ENCODE data around the gene APBA3.

The APBA3 gene

DNA sequence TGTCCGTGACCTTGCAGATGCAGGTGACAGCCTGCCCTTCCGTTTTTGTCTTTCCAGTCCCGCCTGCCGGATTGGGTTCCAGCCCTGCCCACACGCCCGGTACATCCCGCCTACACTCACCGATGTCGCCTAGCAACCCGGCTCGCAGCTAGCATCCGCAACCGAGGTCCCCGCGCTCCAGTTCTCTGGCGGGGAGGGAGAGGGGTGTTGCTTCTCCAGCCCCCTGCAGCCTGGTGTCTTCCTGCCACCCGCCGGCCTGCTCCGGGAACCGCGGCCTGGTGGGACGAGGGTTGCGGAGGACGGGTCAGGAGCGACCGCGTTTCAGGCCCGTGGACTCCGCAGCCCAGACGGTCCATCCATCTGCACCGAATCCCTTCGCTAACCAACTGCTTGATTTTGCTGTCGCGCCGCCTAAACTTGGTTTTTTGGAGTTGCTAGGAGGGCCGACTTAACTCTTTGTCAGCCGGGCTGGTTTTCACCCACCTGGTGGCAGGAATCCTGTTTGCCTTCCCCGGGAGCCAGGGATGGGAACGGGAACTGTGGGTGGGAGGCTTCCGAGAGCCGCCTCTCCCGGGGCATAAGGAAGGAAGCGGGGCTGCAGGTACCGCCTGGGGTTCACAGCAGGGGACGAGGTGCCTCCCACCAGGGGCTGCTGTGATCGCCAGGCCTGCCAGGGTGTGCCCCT is 40.1 kb upstream of the APBA3 start:
- ATAC-seq, result peak; percentile 70
- TF ChIP-seq ZC3H10 (CRISPR knock-in tag; IDR thresholded peaks at IDR 0.05) (no peak), PPARA (CRISPR knock-in tag; IDR thresholded peaks at IDR 0.05; ENCODE audit: borderline replicate concordance) (no peak), BACH2 (CRISPR knock-in tag; IDR thresholded peaks at IDR 0.05; ENCODE audit: borderline replicate concordance) (no peak), GLIS3 (CRISPR knock-in tag; IDR thresholded peaks at IDR 0.05) (no peak), ESRRG (CRISPR knock-in tag; IDR thresholded peaks at IDR 0.05) (no peak), ZNF565 (CRISPR knock-in tag; conservative IDR thresholded peaks at IDR 0.05; ENCODE audit: low read depth) (no peak), TCF4 (CRISPR knock-in tag; IDR thresholded peaks at IDR 0.05; ENCODE audit: borderline replicate concordance) (no peak), ISL1 (CRISPR knock-in tag; IDR thresholded peaks at IDR 0.05) (no peak), CSDC2 (CRISPR knock-in tag; IDR thresholded peaks at IDR 0.05) (no peak), ZNF8 (CRISPR knock-in tag; IDR thresholded peaks at IDR 0.05) (no peak), ZNF70 (CRISPR knock-in tag; IDR thresholded peaks at IDR 0.05) (no peak), ZFP30 (CRISPR knock-in tag; IDR thresholded peaks at IDR 0.05) (no peak), ARNTL (CRISPR knock-in tag; IDR thresholded peaks at IDR 0.05; ENCODE audit: borderline replicate concordance, low read depth) (no peak)
- TF ChIP-seq, protein P1, sequence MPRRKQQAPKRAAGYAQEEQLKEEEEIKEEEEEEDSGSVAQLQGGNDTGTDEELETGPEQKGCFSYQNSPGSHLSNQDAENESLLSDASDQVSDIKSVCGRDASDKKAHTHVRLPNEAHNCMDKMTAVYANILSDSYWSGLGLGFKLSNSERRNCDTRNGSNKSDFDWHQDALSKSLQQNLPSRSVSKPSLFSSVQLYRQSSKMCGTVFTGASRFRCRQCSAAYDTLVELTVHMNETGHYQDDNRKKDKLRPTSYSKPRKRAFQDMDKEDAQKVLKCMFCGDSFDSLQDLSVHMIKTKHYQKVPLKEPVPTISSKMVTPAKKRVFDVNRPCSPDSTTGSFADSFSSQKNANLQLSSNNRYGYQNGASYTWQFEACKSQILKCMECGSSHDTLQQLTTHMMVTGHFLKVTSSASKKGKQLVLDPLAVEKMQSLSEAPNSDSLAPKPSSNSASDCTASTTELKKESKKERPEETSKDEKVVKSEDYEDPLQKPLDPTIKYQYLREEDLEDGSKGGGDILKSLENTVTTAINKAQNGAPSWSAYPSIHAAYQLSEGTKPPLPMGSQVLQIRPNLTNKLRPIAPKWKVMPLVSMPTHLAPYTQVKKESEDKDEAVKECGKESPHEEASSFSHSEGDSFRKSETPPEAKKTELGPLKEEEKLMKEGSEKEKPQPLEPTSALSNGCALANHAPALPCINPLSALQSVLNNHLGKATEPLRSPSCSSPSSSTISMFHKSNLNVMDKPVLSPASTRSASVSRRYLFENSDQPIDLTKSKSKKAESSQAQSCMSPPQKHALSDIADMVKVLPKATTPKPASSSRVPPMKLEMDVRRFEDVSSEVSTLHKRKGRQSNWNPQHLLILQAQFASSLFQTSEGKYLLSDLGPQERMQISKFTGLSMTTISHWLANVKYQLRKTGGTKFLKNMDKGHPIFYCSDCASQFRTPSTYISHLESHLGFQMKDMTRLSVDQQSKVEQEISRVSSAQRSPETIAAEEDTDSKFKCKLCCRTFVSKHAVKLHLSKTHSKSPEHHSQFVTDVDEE (CRISPR knock-in tag; IDR thresholded peaks at IDR 0.05), result no peak
- TF ChIP-seq, protein P2, sequence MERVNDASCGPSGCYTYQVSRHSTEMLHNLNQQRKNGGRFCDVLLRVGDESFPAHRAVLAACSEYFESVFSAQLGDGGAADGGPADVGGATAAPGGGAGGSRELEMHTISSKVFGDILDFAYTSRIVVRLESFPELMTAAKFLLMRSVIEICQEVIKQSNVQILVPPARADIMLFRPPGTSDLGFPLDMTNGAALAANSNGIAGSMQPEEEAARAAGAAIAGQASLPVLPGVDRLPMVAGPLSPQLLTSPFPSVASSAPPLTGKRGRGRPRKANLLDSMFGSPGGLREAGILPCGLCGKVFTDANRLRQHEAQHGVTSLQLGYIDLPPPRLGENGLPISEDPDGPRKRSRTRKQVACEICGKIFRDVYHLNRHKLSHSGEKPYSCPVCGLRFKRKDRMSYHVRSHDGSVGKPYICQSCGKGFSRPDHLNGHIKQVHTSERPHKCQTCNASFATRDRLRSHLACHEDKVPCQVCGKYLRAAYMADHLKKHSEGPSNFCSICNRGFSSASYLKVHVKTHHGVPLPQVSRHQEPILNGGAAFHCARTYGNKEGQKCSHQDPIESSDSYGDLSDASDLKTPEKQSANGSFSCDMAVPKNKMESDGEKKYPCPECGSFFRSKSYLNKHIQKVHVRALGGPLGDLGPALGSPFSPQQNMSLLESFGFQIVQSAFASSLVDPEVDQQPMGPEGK (CRISPR knock-in tag; IDR thresholded peaks at IDR 0.05; ENCODE audit: borderline replicate concordance), result no peak
- TF ChIP-seq, protein P3, sequence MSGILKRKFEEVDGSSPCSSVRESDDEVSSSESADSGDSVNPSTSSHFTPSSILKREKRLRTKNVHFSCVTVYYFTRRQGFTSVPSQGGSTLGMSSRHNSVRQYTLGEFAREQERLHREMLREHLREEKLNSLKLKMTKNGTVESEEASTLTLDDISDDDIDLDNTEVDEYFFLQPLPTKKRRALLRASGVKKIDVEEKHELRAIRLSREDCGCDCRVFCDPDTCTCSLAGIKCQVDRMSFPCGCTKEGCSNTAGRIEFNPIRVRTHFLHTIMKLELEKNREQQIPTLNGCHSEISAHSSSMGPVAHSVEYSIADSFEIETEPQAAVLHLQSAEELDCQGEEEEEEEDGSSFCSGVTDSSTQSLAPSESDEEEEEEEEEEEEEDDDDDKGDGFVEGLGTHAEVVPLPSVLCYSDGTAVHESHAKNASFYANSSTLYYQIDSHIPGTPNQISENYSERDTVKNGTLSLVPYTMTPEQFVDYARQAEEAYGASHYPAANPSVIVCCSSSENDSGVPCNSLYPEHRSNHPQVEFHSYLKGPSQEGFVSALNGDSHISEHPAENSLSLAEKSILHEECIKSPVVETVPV (CRISPR knock-in tag; IDR thresholded peaks at IDR 0.05), result no peak
- TF ChIP-seq, protein P4, sequence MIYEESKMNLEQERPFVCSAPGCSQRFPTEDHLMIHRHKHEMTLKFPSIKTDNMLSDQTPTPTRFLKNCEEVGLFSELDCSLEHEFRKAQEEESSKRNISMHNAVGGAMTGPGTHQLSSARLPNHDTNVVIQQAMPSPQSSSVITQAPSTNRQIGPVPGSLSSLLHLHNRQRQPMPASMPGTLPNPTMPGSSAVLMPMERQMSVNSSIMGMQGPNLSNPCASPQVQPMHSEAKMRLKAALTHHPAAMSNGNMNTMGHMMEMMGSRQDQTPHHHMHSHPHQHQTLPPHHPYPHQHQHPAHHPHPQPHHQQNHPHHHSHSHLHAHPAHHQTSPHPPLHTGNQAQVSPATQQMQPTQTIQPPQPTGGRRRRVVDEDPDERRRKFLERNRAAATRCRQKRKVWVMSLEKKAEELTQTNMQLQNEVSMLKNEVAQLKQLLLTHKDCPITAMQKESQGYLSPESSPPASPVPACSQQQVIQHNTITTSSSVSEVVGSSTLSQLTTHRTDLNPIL (CRISPR knock-in tag; IDR thresholded peaks at IDR 0.05; ENCODE audit: low read depth), result no peak

DNA sequence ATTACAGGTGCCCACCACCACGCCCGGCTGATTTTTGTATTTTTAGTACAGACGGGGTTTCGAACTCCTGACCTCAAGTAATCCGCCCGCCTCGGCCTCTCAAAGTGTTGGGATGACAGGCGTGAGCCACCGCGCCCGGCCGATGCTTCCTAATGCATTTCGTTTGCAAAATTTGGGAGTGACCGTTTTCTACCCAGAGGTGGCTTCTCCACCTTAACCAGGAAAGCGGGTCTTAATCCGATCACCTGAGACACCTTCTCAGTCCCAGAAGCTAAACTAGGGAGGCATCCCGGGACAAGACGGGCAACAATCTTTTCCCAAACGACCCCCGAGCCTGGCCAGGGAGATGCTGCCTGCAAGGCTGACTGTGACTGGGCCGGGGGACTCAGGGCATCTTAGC is 39.5 kb upstream of the APBA3 start:
- TF ChIP-seq SNAI2 (CRISPR knock-in tag; IDR thresholded peaks at IDR 0.05) (no peak), ZNF565 (CRISPR knock-in tag; conservative IDR thresholded peaks at IDR 0.05; ENCODE audit: low read depth) (no peak), ESRRG (CRISPR knock-in tag; IDR thresholded peaks at IDR 0.05) (no peak), OSR1 (CRISPR knock-in tag; IDR thresholded peaks at IDR 0.05) (no peak), BACH2 (CRISPR knock-in tag; IDR thresholded peaks at IDR 0.05; ENCODE audit: borderline replicate concordance) (no peak), ZFP3 (CRISPR knock-in tag; IDR thresholded peaks at IDR 0.05) (no peak), GLIS3 (CRISPR knock-in tag; IDR thresholded peaks at IDR 0.05) (no peak), ZFP30 (CRISPR knock-in tag; IDR thresholded peaks at IDR 0.05) (no peak), TCF4 (CRISPR knock-in tag; IDR thresholded peaks at IDR 0.05; ENCODE audit: borderline replicate concordance) (no peak), ZC3H10 (CRISPR knock-in tag; IDR thresholded peaks at IDR 0.05) (no peak), ZNF8 (CRISPR knock-in tag; IDR thresholded peaks at IDR 0.05) (no peak), TOX (CRISPR knock-in tag; IDR thresholded peaks at IDR 0.05; ENCODE audit: borderline replicate concordance) (no peak)
- TF ChIP-seq, protein P5, sequence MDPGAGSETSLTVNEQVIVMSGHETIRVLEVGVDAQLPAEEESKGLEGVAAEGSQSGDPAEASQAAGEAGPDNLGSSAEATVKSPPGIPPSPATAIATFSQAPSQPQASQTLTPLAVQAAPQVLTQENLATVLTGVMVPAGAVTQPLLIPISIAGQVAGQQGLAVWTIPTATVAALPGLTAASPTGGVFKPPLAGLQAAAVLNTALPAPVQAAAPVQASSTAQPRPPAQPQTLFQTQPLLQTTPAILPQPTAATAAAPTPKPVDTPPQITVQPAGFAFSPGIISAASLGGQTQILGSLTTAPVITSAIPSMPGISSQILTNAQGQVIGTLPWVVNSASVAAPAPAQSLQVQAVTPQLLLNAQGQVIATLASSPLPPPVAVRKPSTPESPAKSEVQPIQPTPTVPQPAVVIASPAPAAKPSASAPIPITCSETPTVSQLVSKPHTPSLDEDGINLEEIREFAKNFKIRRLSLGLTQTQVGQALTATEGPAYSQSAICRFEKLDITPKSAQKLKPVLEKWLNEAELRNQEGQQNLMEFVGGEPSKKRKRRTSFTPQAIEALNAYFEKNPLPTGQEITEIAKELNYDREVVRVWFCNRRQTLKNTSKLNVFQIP (CRISPR knock-in tag; IDR thresholded peaks at IDR 0.05; ENCODE audit: borderline replicate concordance, low read depth), result no peak
- TF ChIP-seq, protein P3 (CRISPR knock-in tag; IDR thresholded peaks at IDR 0.05), result no peak
- TF ChIP-seq, protein P2 (CRISPR knock-in tag; IDR thresholded peaks at IDR 0.05; ENCODE audit: borderline replicate concordance), result no peak
- no peak for ATAC-seq

Data from SK-N-SH treated with all-trans-retinoic acid at 6 μM for 48 hours (cell line).